ENCODE results near the gene C1orf35. TPM values are rescaled to one million over a fixed set of nuclear protein-coding genes. Genes with fewer than 3 reads are reported as not detected.

C1orf35 gene
- total and polyA plus RNA-seq, 2 donors (not counting 1 experiment from before 2014, with no cell fraction given) = 4.8 to 7.6 TPM

DNA sequence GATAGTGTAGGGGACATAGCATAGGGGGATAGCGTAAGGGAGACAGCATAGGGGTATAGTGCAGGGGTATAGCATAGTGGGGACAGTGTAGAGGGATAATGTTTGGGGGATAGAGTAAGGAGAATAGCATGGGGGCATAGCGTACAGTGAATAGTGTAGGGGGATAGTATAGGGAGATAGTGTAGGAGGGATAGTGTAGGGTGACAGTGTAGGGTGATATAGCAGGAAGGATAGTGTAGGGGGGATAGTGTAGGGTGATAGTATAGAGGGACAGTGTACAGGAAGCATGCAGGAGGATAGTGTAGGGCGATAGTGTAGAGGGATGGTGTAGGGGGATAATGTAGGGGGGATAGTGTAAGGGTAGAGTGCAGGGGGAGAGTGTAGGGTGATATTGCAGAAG, 32.3 kb downstream of the C1orf35 start:
- Histone ChIP-seq H3K4me3 (replicated peaks in 1 of 4; ENCODE audit: control extremely low read depth in 1 of 4, insufficient read depth in 1 of 4, low read depth in 3 of 4, low read length in 4 of 4) (no peak overlapping the region), H3K27ac (ENCODE audit: insufficient read depth, low read length) (no peak overlapping the region), H3K27me3 (ENCODE audit: control insufficient read depth, insufficient read depth, low read length) (peaks cover 10% of the 10 kb centered on the region), H3K36me3 (ENCODE audit: control insufficient read depth, insufficient read depth, low read length) (no peaks in the 10 kb centered on the region), H2AFZ (ENCODE audit: low read length) (no peak overlapping the region), H3K4me2 (ENCODE audit: extremely low read depth, insufficient read depth, low read length) (no peak overlapping the region), H3K79me2 (ENCODE audit: control insufficient read depth, insufficient read depth, low read length) (no peaks in the 10 kb centered on the region), H3K9ac (ENCODE audit: insufficient read depth, low read length) (no peak overlapping the region), H3K4me1 (ENCODE audit: control insufficient read depth, extremely low read depth, insufficient read depth, low read length) (no peaks in the 10 kb centered on the region), H4K20me1 (ENCODE audit: control insufficient read depth, extremely low read depth, insufficient read depth, low read length) (no peaks in the 10 kb centered on the region), H3K9me3 (ENCODE audit: control insufficient read depth, insufficient read depth, low read depth, low read length) (no peaks in the 10 kb centered on the region)
- TF ChIP-seq CTCF (conservative IDR thresholded peaks at IDR 0.05 in 1 of 2, IDR thresholded peaks at IDR 0.05 in 1 of 2; ENCODE audit: low read depth in 1 of 2, low read length in 2 of 2) (no peak), EZH2 (IDR thresholded peaks at IDR 0.05; ENCODE audit: low read length, missing control alignments) (no peak)
- DNase-seq (ENCODE audit: low read depth in 2 of 2) = no peak

DNA sequence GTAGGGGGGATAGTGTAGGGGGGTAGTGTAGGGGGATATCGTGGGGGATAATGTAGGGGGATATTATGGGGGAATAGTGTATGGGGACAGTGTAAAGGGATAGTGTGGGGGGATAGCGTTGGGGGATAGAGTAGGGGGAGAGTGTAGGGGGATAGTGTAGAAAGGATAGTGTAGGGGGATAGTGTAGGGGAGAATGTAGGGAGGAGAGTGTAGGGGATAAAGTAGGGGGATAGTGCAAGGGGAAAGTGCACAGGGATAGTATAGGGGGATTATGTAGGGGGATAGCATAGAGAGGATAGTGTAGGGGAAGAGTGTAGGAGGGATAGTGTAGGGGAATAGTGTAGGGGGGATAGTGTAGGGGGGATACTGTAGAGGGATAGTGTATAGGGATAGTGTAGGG, 33.0 kb downstream of the C1orf35 start:
- Histone ChIP-seq H2AFZ (ENCODE audit: low read length) (no peak overlapping the region), H3K27me3 (ENCODE audit: control insufficient read depth, insufficient read depth, low read length) (peaks cover 10% of the 10 kb centered on the region), H3K27ac (ENCODE audit: insufficient read depth, low read length) (no peak overlapping the region), H4K20me1 (ENCODE audit: control insufficient read depth, extremely low read depth, insufficient read depth, low read length) (no peaks in the 10 kb centered on the region), H3K36me3 (ENCODE audit: control insufficient read depth, insufficient read depth, low read length) (no peaks in the 10 kb centered on the region), H3K9me3 (ENCODE audit: control insufficient read depth, insufficient read depth, low read depth, low read length) (no peaks in the 10 kb centered on the region), H3K4me2 (ENCODE audit: extremely low read depth, insufficient read depth, low read length) (no peak overlapping the region), H3K4me1 (ENCODE audit: control insufficient read depth, extremely low read depth, insufficient read depth, low read length) (no peaks in the 10 kb centered on the region), H3K9ac (ENCODE audit: insufficient read depth, low read length) (no peak overlapping the region), H3K4me3 (replicated peaks in 1 of 4; ENCODE audit: control extremely low read depth in 1 of 4, insufficient read depth in 1 of 4, low read depth in 3 of 4, low read length in 4 of 4) (no peak overlapping the region), H3K79me2 (ENCODE audit: control insufficient read depth, insufficient read depth, low read length) (no peaks in the 10 kb centered on the region)
- no peak for DNase-seq (ENCODE audit: low read depth in 2 of 2)
- TF ChIP-seq CTCF (conservative IDR thresholded peaks at IDR 0.05 in 1 of 2, IDR thresholded peaks at IDR 0.05 in 1 of 2; ENCODE audit: low read depth in 1 of 2, low read length in 2 of 2) (no peak), EZH2 (IDR thresholded peaks at IDR 0.05; ENCODE audit: low read length, missing control alignments) (no peak)

DNA sequence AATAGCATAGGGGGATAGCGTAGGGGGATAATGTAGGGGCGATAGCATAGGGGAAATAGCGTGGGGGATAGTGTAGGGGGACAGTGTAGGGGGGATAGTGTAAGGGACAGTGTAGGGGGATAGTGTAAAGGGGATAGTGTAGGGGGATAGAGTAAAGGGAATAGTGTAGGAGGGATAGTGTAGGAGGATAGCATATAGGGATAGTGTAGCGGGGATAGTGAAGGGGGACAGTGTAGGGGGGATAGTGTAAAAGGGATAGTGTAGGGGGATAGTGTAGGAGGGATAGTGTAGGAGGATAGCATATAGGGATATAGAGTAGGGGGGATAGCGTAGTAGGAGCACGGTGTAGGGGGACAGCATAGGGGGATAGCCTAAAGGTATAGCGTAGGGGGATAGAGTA, 34.8 kb downstream of the C1orf35 start:
- no peaks in the 10 kb centered on the region for H3K4me1 ChIP-seq (ENCODE audit: control insufficient read depth, extremely low read depth, insufficient read depth, low read length)
- H3K27ac ChIP-seq (ENCODE audit: insufficient read depth, low read length) = no peak overlapping the region
- no peaks in the 10 kb centered on the region for H3K79me2 ChIP-seq (ENCODE audit: control insufficient read depth, insufficient read depth, low read length)
- no peak overlapping the region for H3K4me2 ChIP-seq (ENCODE audit: extremely low read depth, insufficient read depth, low read length)
- no peaks in the 10 kb centered on the region for H3K36me3 ChIP-seq (ENCODE audit: control insufficient read depth, insufficient read depth, low read length)
- TF ChIP-seq CTCF (conservative IDR thresholded peaks at IDR 0.05 in 1 of 2, IDR thresholded peaks at IDR 0.05 in 1 of 2; ENCODE audit: low read depth in 1 of 2, low read length in 2 of 2) (no peak), EZH2 (IDR thresholded peaks at IDR 0.05; ENCODE audit: low read length, missing control alignments) (no peak)
- no peak overlapping the region for H3K4me3 ChIP-seq (replicated peaks in 1 of 4; ENCODE audit: control extremely low read depth in 1 of 4, insufficient read depth in 1 of 4, low read depth in 3 of 4, low read length in 4 of 4)
- H2AFZ ChIP-seq (ENCODE audit: low read length) = no peak overlapping the region
- DNase-seq (ENCODE audit: low read depth in 2 of 2) = no peak
- peaks cover 10% of the 10 kb centered on the region for H3K27me3 ChIP-seq (ENCODE audit: control insufficient read depth, insufficient read depth, low read length)
- H4K20me1 ChIP-seq (ENCODE audit: control insufficient read depth, extremely low read depth, insufficient read depth, low read length) = no peaks in the 10 kb centered on the region
- H3K9ac ChIP-seq (ENCODE audit: insufficient read depth, low read length) = no peak overlapping the region
- H3K9me3 ChIP-seq (ENCODE audit: control insufficient read depth, insufficient read depth, low read depth, low read length) = no peaks in the 10 kb centered on the region
